NCI-H1092 treated with DMSO at 0.1 percent for 48 hours (cell line): ENCODE measurements around the gene SLC30A5.
"Not testable (repeated sequence)": the region's sequence is repeated elsewhere in the genome, so short reads cannot be mapped to it uniquely, and the experiment has no call there.

ENCODE experiments used
- DNase-seq: peaks from one replicate; lab custom pipeline; 2025; lab: John Stamatoyannopoulos, UW

The SLC30A5 gene

GRCh38 chr5:69105996-69106906 is 12.4 kb downstream of the SLC30A5 start:
- DNase-seq = no peak

DNA sequence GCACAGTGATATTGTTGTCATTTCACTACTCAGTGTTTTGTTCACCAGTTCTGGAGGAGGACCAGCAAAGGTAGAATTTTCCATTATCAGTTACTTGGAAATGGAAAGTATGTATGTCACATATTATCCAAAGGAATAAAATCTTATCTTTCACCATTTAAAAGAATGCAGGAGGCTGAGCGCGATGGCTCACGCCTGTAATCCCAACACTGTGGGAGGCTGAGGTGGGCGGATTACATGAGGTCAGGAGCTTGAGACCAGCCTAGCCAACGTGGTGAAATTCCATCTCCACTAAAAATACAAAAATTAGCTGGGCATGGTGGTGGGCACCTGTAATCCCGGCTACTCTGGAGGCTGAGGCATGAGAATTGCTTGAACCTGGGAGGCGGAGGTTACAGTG is 14.6 kb downstream of the SLC30A5 start:
- DNase-seq = not testable (repeated sequence)

GRCh38 chr5:69113851-69114250 is 20.0 kb downstream of the SLC30A5 start:
- DNase-seq = no peak

DNA sequence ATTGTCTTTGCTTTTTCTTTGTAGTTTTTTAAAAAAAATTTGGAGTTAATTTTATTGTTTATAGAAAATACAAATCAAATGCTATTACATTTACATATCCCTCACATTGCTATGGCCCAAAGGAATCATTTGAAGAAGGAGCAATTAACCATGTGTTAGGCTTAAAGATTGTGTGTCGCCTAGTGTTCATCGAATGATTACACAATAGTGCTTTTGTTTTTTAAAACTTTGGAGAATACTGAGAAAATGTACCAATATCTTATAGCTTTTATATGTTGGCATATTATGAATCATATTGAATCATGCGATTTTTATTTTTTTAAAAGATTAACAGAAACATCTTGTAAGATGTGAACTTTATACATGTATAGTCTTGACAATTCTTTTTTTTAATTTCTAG is 21.7 kb downstream of the SLC30A5 start:
- DNase-seq = no peak

DNA sequence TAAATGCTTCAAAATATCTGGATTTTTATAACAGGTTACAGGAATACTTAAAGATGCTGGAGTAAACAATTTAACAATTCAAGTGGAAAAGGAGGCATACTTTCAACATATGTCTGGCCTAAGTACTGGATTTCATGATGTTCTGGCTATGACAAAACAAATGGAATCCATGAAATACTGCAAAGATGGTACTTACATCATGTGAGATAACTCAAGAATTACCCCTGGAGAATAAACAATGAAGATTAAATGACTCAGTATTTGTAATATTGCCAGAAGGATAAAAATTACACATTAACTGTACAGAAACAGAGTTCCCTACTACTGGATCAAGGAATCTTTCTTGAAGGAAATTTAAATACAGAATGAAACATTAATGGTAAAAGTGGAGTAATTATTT is 35.6 kb downstream of the SLC30A5 start:
- DNase-seq = no peak

- DNase-seq = no peak
These were observed 36.4 kb downstream of the SLC30A5 start for GRCh38 chr5:69130241-69130640.

GRCh38 chr5:69131304-69131703 is 37.5 kb downstream of the SLC30A5 start:
- no peak for DNase-seq

- DNase-seq = no peak
These were observed 40.3 kb downstream of the SLC30A5 start for GRCh38 chr5:69134126-69134525.

- no peak for DNase-seq
These were observed 42.5 kb downstream of the SLC30A5 start for GRCh38 chr5:69136293-69136692.

DNA sequence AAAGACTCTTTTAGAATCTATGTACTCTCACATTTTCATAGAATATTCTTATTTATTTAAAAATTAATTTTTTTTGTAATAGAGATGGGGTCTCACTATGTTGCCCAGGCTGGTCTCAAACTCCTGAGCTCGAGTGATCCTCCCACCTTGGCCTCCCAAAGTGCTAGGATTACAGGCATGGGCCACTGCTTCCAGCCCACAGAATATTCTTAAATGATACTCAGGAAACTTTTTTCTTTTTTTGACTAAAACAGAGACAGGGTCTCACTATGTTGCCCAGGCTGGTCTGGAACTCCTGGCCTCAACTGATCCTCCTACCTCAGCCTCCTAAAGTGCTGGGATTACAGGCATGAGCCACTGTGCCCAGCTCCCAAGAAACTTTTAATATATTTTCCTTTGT is 43.4 kb downstream of the SLC30A5 start:
- not testable (repeated sequence) for DNase-seq

GRCh38 chr5:69137807-69138206 is 44.0 kb downstream of the SLC30A5 start:
- DNase-seq = no peak

DNA sequence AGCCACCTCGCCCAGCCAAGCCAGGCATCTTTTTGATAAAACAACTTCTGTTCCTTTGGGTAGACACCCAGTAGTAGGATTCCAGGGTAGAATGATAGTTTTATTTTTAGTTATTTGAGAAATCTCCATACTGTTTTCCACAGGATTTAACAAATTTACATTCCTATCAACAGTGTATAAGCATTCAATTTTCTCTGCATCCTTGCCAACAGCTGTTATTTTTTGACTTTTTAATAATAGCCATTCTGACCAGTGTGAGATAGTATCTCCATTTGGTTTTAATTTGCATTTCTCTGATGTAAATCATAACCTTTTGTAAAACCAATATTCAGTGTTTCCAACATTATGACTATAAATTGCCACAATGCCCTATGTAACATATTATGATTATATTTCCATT is 45.0 kb downstream of the SLC30A5 start:
- no peak for DNase-seq

DNA sequence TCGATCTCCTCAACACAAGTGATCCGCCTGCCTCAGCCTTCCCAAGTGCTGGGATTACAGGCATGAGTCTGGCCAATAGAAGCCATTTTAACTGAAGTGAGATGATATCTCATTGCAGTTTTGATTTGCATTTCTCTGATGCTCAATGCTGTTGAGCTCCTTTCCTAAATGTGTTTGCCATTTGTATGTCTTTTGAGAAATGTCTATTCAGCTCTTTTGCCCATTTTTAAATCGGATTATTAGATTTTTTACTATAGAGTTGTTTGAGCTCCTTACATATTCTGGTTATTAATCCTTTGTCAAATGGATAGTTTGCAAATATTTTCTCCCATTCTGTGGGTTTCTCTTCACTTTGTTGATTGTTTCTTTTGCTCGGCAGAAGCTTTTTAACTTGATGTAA is 46.4 kb downstream of the SLC30A5 start:
- not testable (repeated sequence) for DNase-seq

DNA sequence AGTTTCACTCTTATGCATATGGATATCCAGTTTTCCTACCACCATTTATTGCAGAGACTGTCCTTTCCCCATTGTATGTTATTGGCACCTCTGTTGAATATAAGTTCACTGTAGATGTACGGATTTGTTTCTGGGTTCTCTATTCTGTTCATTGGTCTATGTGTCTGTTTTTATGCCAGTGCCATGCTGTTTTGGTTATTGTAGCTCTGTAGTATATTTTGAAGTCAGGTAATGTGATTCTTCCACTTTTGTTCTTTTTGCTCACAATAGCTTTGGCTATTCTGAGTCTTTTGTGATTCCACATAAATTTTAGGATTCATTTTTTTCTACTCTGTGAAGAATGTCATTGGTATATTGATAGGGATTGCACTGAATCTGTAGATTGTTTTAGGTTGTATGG is 47.0 kb downstream of the SLC30A5 start:
- no peak for DNase-seq

DNA sequence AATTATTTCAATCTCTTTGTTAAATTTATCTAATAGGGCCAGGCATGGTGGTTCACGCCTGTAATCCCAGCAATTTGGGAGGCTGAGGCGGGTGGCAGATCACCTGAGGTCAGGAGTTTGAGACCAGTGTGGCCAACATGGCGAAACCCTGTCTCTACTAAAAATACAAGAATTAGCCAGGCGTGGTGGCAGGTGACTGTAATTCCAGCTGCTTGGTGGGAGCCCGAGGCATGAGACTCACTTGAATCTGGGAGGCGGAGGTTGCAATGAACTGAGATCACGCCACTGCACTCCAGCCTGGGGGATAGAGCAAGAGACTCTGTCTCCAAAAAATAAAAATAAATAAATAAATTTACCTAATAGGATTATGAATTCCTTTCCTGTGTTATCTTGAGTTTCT is 54.8 kb downstream of the SLC30A5 start:
- not testable (repeated sequence) for DNase-seq

DNA sequence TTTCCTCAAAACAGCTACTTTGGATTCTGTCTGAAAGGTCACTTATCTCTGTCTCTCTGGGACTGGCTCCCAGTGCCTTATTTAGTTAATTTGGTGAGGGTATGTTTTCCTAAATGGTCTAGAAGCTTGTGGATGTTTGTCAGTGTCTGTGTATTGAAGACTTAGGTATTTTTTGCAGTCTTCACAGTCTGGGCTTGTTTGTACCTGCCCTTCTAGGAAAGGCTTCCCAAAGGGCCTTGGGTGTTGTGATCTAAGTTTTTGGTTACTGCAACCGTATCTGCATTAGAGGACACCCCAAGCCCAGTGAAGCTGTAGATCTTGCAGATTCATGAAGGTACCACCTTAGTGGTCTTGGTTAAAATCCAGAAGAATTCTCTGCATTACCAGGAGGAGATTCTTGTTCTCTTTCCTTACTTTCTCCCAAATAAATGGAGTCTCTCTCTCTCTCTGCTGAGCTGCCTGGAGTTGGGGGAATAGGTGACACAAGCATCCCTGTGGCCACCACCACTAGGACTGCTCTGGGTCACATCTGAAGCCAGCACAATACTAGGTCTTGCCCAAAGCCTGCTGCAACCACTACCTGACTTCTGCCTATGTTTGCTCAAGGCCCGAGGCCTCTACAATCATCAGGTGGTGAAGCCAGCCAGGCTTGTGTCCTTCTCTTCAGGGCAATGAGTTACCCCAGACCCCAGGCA is 55.3 kb downstream of the SLC30A5 start:
- DNase-seq = no peak

- DNase-seq = no peak
These were observed 55.8 kb downstream of the SLC30A5 start for GRCh38 chr5:69149676-69150010.

DNA sequence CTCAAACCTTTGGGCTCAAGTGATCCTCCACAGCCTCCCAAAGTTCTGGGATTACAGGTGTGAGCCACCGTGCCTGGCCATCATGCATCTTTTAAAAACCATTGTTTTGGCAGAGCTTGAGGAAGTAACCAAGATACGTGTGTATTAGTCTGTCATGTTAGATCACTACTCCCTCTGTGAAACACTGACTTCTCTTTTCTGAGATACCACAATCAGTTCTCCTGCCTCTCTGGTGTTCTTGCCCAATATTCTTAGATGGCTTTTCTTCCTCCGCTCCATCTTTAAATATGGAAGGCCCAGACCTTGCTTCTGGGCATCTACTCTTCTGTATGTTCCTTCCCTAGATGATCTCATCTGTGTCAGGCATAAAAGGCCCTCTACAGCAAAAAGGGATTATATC is 58.9 kb downstream of the SLC30A5 start:
- no peak for DNase-seq

- no peak for DNase-seq
These were observed 62.6 kb downstream of the SLC30A5 start for GRCh38 chr5:69156456-69156855.

- DNase-seq = no peak
These were observed 64.2 kb downstream of the SLC30A5 start for GRCh38 chr5:69158039-69158438.

DNA sequence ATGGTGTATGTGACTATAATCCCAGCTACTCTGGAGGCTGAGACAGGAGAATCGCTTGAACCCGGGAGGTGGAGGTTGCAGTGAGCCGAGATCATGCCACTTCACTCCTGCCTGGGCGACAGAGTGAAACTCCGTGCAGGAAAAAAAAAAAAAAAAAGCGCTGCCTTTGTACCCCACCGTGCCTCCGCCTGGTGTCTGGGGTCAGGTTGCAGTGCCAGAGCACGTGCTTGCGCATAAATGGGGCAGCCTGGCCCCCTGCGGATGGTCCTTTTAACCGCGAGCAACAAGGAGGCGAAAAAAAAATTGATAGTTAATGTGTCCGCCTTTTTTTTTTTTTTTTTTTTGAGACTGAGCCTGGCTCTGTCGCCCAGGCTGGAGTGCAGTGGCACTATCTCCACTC is 66.8 kb downstream of the SLC30A5 start:
- DNase-seq = no peak

GRCh38 chr5:69166686-69167492 is 73.1 kb downstream of the SLC30A5 start, which contains the start of gene CCNB1:
Gene CCNB1 (plus strand): TSS chr5:69167150. CDS start chr5:69167263, 113 bp downstream.
- peak; percentile 95 for DNase-seq

GRCh38 chr5:69167493-69167855 is 73.7 kb downstream of the SLC30A5 start:
- no peak for DNase-seq
